Measurements from ENCODE around the gene FAAP20. TPM values are rescaled to one million over a fixed set of nuclear protein-coding genes. Genes with fewer than 3 reads are reported as not detected.

Gene FAAP20
- total and polyA plus RNA-seq, 2 experiments from 2014 or later: 79.1 to 167 TPM

GRCh38 chr1:2158272-2158671, 36.3 kb downstream of the FAAP20 start (continued):
- TF ChIP-seq ZNF462 (CRISPR knock-in tag; IDR thresholded peaks at IDR 0.05) (no peak), NANOG (IDR thresholded peaks at IDR 0.05; ENCODE audit: borderline replicate concordance) (no peak), ZNF114 (CRISPR knock-in tag; IDR thresholded peaks at IDR 0.05) (no peak), STAT1 (IDR thresholded peaks at IDR 0.05; ENCODE audit: unreplicated experiment) (no peak), CREB1 (CRISPR knock-in tag; IDR thresholded peaks at IDR 0.05; ENCODE audit: low read depth) (no peak)

GRCh38 chr1:2157856-2158255, 36.7 kb downstream of the FAAP20 start:
- Mint-ChIP-seq H3K27ac (no peak overlapping the region), H3K27me3 (ENCODE audit: insufficient read depth, low read depth, poor library complexity) (peaks cover 1% of the 10 kb centered on the region), H3K4me3 (no peak overlapping the region), H3K4me1 (no peaks in the 10 kb centered on the region), H3K9me3 (no peaks in the 10 kb centered on the region; the same call in 2 of the 3 replicates), H3K36me3 (ENCODE audit: low read depth) (peaks cover 33% of the 10 kb centered on the region)
- no peak overlapping the region for H3K4me2 ChIP-seq
- no peaks in the 10 kb centered on the region; the same call in 1 of the 2 replicates for H3K36me3 ChIP-seq (ENCODE audit: insufficient read depth)
- H2AFZ ChIP-seq: no peak overlapping the region
- ATAC-seq (no peak), DNase-seq (ENCODE audit: low spot score) (no peak)
- H3K4me3 ChIP-seq: no peak overlapping the region
- H3K9me2 ChIP-seq (ENCODE audit: insufficient read depth): peaks cover 10% of the 10 kb centered on the region; the same call in 1 of the 2 replicates
- H3K4me1 ChIP-seq (ENCODE audit: insufficient read depth): no peaks in the 10 kb centered on the region
- H3K27me3 ChIP-seq (ENCODE audit: insufficient read depth): no peaks in the 10 kb centered on the region
- H3F3A ChIP-seq (replicated peaks; ENCODE audit: low read depth): no peaks in the 10 kb centered on the region
- H4K20me1 ChIP-seq (replicated peaks; ENCODE audit: insufficient read depth): no peaks in the 10 kb centered on the region; the same call in none of the 2 replicates
- no peak overlapping the region for H3K27ac ChIP-seq (ENCODE audit: low read depth)
- H3K79me2 ChIP-seq (replicated peaks; ENCODE audit: insufficient read depth): peaks cover 6% of the 10 kb centered on the region; the same call in 1 of the 2 replicates
- TF ChIP-seq EZH2phosphoT487 (IDR thresholded peaks at IDR 0.05; ENCODE audit: unreplicated experiment) (no peak), ETS1 (IDR thresholded peaks at IDR 0.05) (no peak), JUNB (IDR thresholded peaks at IDR 0.05; ENCODE audit: unreplicated experiment) (no peak), NANOG (IDR thresholded peaks at IDR 0.05; ENCODE audit: borderline replicate concordance) (no peak), CREB1 (CRISPR knock-in tag; IDR thresholded peaks at IDR 0.05; ENCODE audit: low read depth) (no peak), ZNF331 (CRISPR knock-in tag; IDR thresholded peaks at IDR 0.05; ENCODE audit: low read depth) (no peak), POLR2AphosphoS5 (IDR thresholded peaks at IDR 0.05; ENCODE audit: low read depth) (no peak), STAT1 (IDR thresholded peaks at IDR 0.05; ENCODE audit: unreplicated experiment) (no peak), CTCF (conservative IDR thresholded peaks at IDR 0.05; ENCODE audit: low read depth in 2 of 2) (no peak), EZH2 (IDR thresholded peaks at IDR 0.05; ENCODE audit: low read depth, unreplicated experiment) (no peak), ZNF114 (CRISPR knock-in tag; IDR thresholded peaks at IDR 0.05) (no peak)
